HepG2 (cell line): ENCODE results near the gene TPX2. TPM values are rescaled to one million over a fixed set of nuclear protein-coding genes. Genes with fewer than 3 reads are reported as not detected.

ENCODE experiments used
- AFF4 ChIP-seq: sonication (generic); formaldehyde crosslinking; IDR thresholded peaks from 2 replicates; pipeline ENCODE4 v1.4.0; 2020; ENCODE audit warnings: missing genetic modification reagents
- DNMT1 ChIP-seq: sonication (generic); formaldehyde crosslinking; IDR thresholded peaks from 2 replicates; pipeline ENCODE4 v1.5.1; 2020; ENCODE audit warnings: mild to moderate bottlenecking, missing genetic modification reagents
- FOXJ3 ChIP-seq: sonication (generic); formaldehyde crosslinking; IDR thresholded peaks from 2 replicates; pipeline ENCODE4 v1.4.0; 2020; ENCODE audit warnings: missing genetic modification reagents, mild to moderate bottlenecking, borderline replicate concordance
- GLMP ChIP-seq: sonication (generic); formaldehyde crosslinking; IDR thresholded peaks from 2 replicates; pipeline ENCODE4 v1.9.0; 2021; ENCODE audit warnings: missing genetic modification reagents, mild to moderate bottlenecking, borderline replicate concordance
- HIVEP1 ChIP-seq: sonication (generic); formaldehyde crosslinking; IDR thresholded peaks from 2 replicates; pipeline ENCODE4 v1.4.0; 2020; ENCODE audit warnings: mild to moderate bottlenecking, missing genetic modification reagents
- HOXA9 ChIP-seq: sonication (generic); formaldehyde crosslinking; IDR thresholded peaks from 2 replicates; pipeline ENCODE4 v1.8.1; 2022; ENCODE audit warnings: missing genetic modification reagents, mild to moderate bottlenecking, moderate library complexity, borderline replicate concordance
- KAT7 ChIP-seq: IDR thresholded peaks from 2 replicates; pipeline ENCODE4 v1.6.1; 2018; ENCODE audit warnings: borderline replicate concordance, missing compliant biosample characterization
- KDM2A ChIP-seq: sonication (generic); formaldehyde crosslinking; IDR thresholded peaks from 2 replicates; pipeline ENCODE4 v1.4.0; 2020; ENCODE audit warnings: low read depth, missing genetic modification reagents, borderline replicate concordance
- LBX2 ChIP-seq: sonication (generic); formaldehyde crosslinking; IDR thresholded peaks from 2 replicates; pipeline ENCODE4 v1.5.0; 2020; ENCODE audit warnings: missing genetic modification reagents, mild to moderate bottlenecking, borderline replicate concordance
- MTF1 ChIP-seq: sonication (generic); formaldehyde crosslinking; IDR thresholded peaks from 2 replicates; pipeline ENCODE4 v1.5.0; 2020; ENCODE audit warnings: missing genetic modification reagents
- NFE2L1 ChIP-seq: sonication (generic); formaldehyde crosslinking; IDR thresholded peaks from 2 replicates; pipeline ENCODE4 v1.4.0; 2020; ENCODE audit warnings: missing genetic modification reagents, mild to moderate bottlenecking, borderline replicate concordance
- POLR2AphosphoS2 ChIP-seq: IDR thresholded peaks from 2 replicates; pipeline ENCODE4 v1.6.1; 2011; ENCODE audit warnings: low read depth, low read length, improper control_type of control experiment
- RBAK ChIP-seq: sonication (generic); formaldehyde crosslinking; IDR thresholded peaks from 2 replicates; pipeline ENCODE4 v1.5.1; 2020; ENCODE audit warnings: mild to moderate bottlenecking, missing genetic modification reagents
- RXRA ChIP-seq: sonication (generic); formaldehyde crosslinking; IDR thresholded peaks from 2 replicates; pipeline ENCODE4 v1.5.1; 2020; ENCODE audit warnings: missing genetic modification reagents
- SMAD3 ChIP-seq: sonication (generic); formaldehyde crosslinking; IDR thresholded peaks from 2 replicates; pipeline ENCODE4 v1.4.0; 2020; ENCODE audit warnings: missing genetic modification reagents
- SOX5 ChIP-seq: IDR thresholded peaks from 2 replicates; pipeline ENCODE4 v1.6.1; 2016; ENCODE audit warnings: borderline replicate concordance
- STAT6 ChIP-seq: sonication (generic); formaldehyde crosslinking; IDR thresholded peaks from 2 replicates; pipeline ENCODE4 v1.4.0; 2020; ENCODE audit warnings: missing genetic modification reagents, mild to moderate bottlenecking, borderline replicate concordance
- TBP ChIP-seq: sonication (generic); formaldehyde crosslinking; IDR thresholded peaks from 2 replicates; pipeline ENCODE4 v1.5.0; 2020; ENCODE audit warnings: missing genetic modification reagents
- U2AF1 ChIP-seq: fragments of 200-400 bp; formaldehyde crosslinking; optimal IDR thresholded peaks from 2 replicates; pipeline ENCODE3; 2017; ENCODE audit warnings: mild to moderate bottlenecking, low read depth, low read length
- ZKSCAN5 ChIP-seq: sonication (generic); formaldehyde crosslinking; IDR thresholded peaks from 2 replicates; pipeline ENCODE4 v1.5.1; 2020; ENCODE audit warnings: mild to moderate bottlenecking, missing genetic modification reagents
- ZNF678 ChIP-seq: sonication (generic); formaldehyde crosslinking; IDR thresholded peaks from 2 replicates; pipeline ENCODE4 v1.4.0; 2020; ENCODE audit warnings: mild to moderate bottlenecking, missing genetic modification reagents
- ZNF720 ChIP-seq: sonication (generic); formaldehyde crosslinking; IDR thresholded peaks from 2 replicates; pipeline ENCODE4 v1.4.0; 2020; ENCODE audit warnings: missing genetic modification reagents
- polyA plus RNA-seq, 8 experiments: library from polyadenylated mRNA; depleted of rRNA in 3 of 8; stranded (reverse) in 7 of 8; unstranded in 1 of 8; fragments of >200 nt; fragmentation: Illumina TruSeq in 4 of 8; extraction: Trizol in 4 of 8; gene quantifications; 2 replicates each; pipeline versions ENCODE4 v1.2.1 to v1.2.3, GENCODE V29; 2011 to 2016; ENCODE audit warnings: low read depth in 4 of 8, missing spikeins in 1 of 8, mixed read lengths in 1 of 8; ENCODE audit not compliant: insufficient read depth in 1 of 8
- total RNA-seq, 5 experiments: library from RNA; depleted of rRNA; stranded (reverse); fragments of >200 nt; fragmentation: Illumina TruSeq; extraction: Trizol; gene quantifications; 2 replicates each; pipeline ENCODE4 v1.2.3, GENCODE V29; 2016; ENCODE audit warnings: low read depth in 1 of 5

TPX2 gene
- total and polyA plus RNA-seq, 2 of the 13 experiments (the other 11 are each of a cell fraction or from before 2014, with no cell fraction given) = 34.3 to 124 TPM

GRCh38 chr20:31721408-31722256 lies 17.5 kb upstream of the TPX2 start (continued):
- TF ChIP-seq ZNF678 = 0 out of 2 replicates have a peak, but pooled peaks have one; percentile 30
- peak; percentile 14 for TF ChIP-seq KAT7 (CRISPR knock-in tag)
- TF ChIP-seq SOX5 = 0 out of 2 replicates have a peak, but pooled peaks have one; percentile 10
- TF ChIP-seq LBX2 (CRISPR knock-in tag) = no peak
- no peak for TF ChIP-seq TBP
- TF ChIP-seq U2AF1 = no peak
- peak; percentile 37; the same call in 1 of the 2 replicates for TF ChIP-seq ZKSCAN5 (CRISPR knock-in tag)
- 0 out of 2 replicates have a peak, but pooled peaks have one; percentile 22 for TF ChIP-seq HOXA9
- 0 out of 2 replicates have a peak, but pooled peaks have one; percentile 36 for TF ChIP-seq NFE2L1
- peak; percentile 46; the same call in 1 of the 2 replicates for TF ChIP-seq ZNF720 (CRISPR knock-in tag)
- peak; percentile 29; the same call in 1 of the 2 replicates for TF ChIP-seq KDM2A (CRISPR knock-in tag)
- no peak for TF ChIP-seq STAT6 (CRISPR knock-in tag)
- TF ChIP-seq HIVEP1 = peak; percentile 49; the same call in 1 of the 2 replicates
- no peak for TF ChIP-seq GLMP (CRISPR knock-in tag)
- TF ChIP-seq MTF1 = no peak
- TF ChIP-seq POLR2AphosphoS2 = no peak
- peak; percentile 60 for TF ChIP-seq DNMT1 (CRISPR knock-in tag)
- TF ChIP-seq RBAK = no peak
- TF ChIP-seq FOXJ3 (CRISPR knock-in tag) = no peak
- no peak for TF ChIP-seq SMAD3 (CRISPR knock-in tag)
- TF ChIP-seq AFF4 (CRISPR knock-in tag) = peak; percentile 91; the same call in 1 of the 2 replicates
- TF ChIP-seq RXRA (CRISPR knock-in tag) = peak; percentile 50; the same call in 1 of the 2 replicates
